HG03439 (cell line): ENCODE results near the gene ZNF578.
"Not testable (repeated sequence)": the region's sequence is repeated elsewhere in the genome, so short reads cannot be mapped to it uniquely, and the experiment has no call there.

Experiments used
- ATAC-seq: cut with Tn5 transposase; IDR thresholded peaks from one replicate; pipeline ENCODE4 v1.9.1; 2021; ENCODE audit warnings: mild to moderate bottlenecking, moderate library complexity; ENCODE audit not compliant: unreplicated experiment

The ZNF578 gene

DNA sequence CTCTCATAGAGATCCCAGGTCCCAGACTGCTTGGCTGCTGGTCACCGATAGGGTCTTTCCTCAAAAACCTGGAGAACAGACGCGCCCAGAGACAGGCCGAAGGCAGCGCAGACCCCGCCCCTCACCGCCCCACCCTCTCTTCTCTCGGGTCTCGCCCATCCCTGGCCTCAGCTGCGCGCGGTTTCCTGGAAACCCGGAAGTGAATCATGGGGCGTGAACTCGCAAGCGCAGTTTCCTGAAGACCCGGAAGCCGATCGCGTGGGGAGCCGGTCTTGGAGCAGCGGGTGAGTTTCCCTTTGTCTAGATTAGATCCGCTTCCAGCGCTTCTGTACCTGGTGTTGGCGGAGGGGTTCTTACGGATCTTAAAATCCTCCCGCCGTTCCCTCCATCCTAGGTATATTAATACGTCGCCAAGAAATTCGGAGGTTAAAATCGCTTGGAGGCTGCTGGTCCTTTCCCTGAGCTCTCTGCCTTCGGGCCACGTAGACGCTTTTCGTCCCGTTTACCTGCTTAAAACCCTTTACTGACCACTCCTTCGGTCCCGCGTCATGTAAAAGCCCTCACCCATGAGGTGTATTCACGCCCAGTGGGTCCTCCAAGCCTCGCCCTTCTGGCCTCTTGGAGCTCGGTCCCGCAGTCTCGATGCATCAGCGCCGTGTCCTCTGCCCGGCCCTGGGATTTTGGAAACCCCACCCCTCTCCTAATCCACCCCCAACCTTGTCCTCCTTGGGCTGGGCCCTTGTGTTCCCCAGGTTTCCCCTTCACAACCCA, at the start of gene ZNF578:
Gene ZNF578 (plus strand): TSS at position 230 of the 771 bp plus-strand sequence. CDS start 48,293 bp downstream, outside the sequence.
- no peak for ATAC-seq

DNA sequence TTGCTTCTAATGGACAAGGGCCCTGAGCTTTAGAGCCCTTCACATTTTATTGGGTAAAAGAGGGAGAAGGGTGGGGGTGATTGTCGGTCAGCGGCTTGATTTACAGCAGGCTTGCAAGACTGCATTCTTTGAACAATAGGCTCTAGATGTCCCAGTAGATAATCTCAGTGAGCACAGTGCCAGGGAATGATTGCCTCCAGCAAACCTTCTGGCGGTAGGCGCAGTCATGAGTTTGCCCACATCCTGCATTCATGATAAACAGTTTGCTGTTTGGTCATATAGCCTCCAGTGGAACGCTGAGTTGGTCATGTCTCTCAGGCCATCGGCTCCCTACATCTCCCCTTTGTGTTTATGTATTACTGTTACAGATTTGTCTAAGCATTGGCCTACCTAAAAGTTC, 43.1 kb upstream of the ZNF578 start:
- no peak for ATAC-seq

DNA sequence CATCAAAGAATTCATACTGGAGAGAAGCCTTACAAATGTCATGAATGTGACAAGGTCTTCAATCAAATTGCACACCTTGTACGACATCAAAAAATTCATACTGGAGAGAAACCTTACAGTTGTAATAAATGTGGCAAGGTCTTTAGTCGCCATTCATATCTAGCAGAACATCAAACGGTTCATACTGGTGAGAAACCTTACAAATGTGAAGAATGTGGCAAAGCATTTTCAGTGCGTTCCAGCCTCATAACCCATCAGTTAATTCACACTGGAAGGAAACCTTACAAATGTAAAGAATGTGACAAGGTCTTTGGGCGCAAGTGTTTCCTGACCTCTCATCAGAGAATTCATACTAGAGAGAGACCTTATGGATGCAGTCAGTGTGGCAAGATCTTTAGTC, 37.6 kb upstream of the ZNF578 start:
- no peak for ATAC-seq

DNA sequence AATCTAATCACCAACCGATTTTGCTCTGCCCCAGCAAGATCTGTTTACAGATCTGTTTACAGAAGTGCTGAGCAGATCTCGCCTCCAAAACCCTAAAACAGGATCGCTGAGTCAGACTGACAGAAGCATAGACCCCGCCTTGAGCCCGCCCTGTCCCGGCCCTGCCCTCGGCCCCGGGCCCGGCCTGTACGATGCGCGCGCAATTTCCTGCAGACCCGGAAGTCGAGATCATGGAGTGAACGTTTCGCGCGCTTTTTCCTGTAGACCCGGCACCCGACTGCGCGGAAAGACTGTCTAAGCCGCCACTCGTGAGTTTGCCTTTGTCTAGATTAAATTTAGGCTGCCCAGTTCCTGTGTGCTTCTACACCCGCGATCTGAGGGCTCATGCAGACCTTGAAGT, 24.4 kb upstream of the ZNF578 start, which contains the start of gene ZNF534:
Gene ZNF534 (plus strand): TSS at position 212 of the 400 bp plus-strand sequence. CDS start 2,327 bp downstream, outside the sequence.
- ATAC-seq = no peak

DNA sequence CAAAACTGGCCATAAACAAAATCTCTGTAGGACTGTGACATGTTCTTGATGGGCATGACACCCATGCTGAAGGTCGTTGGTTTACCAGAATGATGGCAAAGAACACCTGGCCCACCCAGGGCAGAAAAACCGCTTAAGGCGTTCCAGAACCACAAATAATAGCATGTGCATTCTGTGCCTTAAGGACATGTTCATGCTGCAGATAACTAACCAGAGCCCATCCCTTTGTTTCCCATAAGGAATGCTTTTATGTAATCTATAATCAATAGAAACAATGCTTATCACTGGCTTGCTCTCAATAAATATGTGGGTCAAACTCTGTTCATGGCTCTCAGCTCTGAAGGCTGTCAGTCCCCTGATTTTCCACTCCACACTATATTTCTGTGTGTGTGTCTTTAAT, 11.2 kb upstream of the ZNF578 start:
- no peak for ATAC-seq

DNA sequence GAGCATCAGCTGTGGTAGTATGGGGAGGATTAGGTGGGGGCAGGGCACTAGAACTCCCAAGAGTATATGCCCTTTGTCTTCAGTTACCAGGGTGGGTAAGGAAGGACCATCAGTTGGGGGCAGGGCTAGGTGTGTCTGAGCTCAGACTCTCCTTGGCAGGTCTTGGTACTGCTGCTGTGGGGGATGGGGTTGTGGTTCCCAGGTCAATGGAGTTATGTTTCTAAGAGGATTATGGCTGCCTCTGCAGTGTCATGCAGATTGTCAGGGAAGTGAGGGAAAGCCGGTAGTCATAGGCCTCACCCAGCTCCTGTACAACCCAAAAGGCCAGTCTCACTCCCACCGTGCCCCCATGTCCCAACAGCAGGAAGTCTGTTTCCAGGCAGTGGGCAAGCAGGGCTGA, 8.8 kb upstream of the ZNF578 start:
- ATAC-seq = no peak

DNA sequence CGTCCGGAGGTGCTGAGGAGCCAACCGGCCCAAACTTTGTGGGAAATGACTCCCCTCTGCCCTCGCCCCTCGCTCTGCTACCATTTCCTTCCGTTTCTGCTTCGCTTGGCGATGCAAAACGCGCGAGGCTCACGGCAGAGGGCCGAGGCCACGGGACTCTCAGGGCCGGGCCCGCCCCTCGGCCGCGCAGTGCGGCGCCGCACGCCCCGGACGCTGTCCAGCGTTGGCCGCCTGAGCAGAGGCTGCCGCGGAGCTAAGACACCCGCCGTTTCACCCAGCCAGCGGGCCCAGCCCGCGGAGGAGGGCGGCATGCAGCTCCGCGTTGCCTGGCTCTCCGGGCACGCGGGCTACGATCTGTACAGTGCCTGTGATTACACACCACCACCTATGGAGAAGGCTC, 2.1 kb upstream of the ZNF578 start:
- no peak for ATAC-seq

DNA sequence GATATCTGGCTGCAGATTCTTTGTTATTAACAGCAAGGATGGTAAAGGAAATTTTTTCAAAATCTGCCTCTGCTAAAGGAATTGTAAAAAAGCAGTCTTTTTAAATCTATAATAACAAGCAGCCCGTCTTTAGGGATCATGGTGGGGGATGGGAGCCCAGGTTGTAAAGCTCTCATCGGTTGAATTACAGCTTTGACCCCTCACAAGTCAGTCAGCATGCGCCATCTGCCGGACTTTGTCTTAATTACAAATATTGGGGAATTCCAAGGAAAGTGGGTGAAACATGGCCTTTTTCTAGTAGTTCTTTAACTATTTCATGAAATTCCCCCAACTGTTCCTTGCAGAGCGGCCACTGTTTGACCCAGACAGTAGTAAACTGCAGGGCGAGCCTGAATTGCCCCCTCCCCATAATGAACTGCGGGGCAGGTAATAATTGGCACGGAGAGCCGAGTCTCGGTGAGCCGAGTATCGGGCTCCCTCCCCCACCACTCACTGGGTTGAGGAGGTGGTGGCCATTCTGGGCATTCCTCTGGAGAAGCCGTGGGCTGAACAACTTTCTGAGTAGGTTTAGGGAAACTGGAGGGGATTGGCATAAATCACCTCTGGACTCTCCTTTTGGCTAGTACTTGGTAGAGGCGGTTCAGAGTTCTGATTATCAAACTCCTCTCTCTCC, 11.6 kb downstream of the ZNF578 start:
- no peak for ATAC-seq

DNA sequence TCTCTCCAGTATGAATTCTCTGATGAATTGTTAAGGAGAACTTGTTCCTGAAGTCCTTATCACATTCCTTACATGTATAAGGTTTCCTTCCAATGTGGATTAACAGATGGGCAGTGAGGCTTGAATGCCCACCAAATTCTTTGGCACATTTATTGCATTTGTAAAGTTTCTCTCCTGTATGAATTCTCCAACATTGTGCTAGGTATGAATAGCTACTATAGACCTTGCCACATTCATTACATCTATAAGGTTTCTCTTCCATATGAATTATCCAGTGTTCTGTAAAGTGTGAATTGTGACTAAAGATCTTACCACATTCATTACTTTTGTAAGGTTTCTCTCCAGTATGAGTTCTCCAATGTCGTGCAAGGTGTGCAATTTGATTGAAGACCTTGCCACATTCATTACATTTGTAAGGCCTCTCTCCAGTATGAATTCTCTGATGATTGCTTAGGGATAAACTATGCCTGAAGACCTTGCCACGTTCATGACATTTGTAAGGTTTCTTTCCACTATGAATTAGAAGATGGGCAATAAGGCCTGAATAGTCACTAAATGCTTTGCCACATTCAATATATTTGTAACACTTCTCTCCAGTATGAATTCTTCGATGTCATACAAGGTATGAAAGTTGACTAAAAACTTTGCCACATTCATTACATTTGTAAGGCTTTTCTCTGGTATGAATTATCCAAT, 20.4 kb downstream of the ZNF578 start:
- no peak for ATAC-seq

DNA sequence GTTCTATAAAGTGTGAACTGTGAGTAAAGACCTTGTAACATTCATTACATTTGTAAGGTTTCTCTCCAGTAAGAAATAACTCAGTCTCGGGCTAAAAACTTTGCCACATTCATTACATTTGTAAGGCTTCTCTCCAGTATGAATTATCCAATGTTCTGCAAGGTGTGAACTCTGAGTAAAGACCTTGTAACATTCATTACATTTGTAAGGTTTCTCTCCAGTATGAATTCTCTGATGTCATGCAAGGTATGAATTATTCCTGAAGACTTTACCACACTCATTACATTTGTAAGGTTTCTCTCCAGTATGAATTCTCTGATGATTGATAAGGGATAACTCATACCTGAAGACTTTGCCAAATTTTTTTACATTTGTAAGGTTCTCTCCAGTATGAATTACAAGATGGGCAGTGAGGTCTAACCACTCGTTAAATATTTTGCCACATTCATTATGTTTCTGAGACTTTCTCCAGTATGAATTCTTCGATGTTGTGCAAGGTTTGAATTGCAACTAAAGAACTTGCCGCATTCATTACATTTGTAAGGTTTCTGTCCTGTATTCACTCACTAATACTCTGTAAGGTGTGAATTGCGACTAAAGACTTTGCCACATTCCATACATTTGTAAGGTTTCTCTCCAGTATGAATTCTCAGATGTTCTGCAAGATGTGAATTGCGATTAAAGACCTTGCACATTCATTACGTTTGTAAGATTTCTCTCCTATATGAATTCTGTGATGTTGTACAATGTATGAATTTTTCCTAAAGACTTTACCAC, 21.2 kb downstream of the ZNF578 start:
- no peak for ATAC-seq

DNA sequence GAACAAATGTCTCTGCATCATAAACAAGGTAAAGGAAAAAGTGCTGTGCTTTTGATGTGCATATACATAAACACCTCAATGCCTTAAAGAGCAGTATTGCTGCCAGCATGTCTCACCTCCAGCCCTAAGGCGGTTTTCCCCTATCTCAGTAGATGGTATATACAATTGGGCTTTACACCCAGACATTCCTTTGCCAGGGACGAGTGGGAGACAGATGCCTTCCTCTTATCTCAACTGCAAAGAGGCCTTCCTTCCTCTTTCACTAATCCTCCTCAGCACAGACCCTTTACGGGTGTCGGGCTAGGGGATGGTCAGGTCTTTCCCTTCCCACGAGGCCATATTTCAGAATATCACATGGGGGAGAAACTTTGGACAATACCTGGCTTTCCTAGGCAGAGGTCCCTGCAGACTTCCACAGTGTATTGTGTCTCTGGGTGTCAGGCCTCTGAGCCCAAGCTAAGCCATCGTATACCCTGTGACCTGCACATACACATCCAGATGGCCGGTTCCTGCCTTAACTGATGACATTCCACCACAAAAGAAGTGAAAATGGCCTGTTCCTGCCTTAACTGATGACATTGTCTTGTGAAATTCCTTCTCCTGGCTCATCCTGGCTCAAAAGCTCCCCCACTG, 30.9 kb downstream of the ZNF578 start:
- ATAC-seq = not testable (repeated sequence)

DNA sequence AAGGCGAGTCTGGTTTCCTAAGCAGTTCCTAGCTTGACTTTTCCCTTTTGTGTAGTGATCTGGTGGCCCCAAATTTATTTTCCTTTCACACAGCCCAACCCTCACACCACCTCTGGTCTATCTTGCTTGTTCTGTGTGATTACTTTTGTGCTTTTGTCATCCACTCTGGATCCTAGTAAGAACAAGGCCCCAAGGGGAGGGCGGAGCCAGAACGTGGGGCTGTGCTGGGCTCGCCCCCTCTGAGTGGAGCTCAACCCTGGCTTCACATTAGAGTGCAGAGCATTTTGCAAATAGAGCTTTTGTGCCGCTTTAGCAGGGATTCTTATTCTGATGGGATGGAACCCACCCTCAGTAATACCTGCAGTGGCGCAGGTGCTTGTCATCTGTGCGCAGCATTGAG, 31.7 kb downstream of the ZNF578 start:
- not testable (repeated sequence) for ATAC-seq

DNA sequence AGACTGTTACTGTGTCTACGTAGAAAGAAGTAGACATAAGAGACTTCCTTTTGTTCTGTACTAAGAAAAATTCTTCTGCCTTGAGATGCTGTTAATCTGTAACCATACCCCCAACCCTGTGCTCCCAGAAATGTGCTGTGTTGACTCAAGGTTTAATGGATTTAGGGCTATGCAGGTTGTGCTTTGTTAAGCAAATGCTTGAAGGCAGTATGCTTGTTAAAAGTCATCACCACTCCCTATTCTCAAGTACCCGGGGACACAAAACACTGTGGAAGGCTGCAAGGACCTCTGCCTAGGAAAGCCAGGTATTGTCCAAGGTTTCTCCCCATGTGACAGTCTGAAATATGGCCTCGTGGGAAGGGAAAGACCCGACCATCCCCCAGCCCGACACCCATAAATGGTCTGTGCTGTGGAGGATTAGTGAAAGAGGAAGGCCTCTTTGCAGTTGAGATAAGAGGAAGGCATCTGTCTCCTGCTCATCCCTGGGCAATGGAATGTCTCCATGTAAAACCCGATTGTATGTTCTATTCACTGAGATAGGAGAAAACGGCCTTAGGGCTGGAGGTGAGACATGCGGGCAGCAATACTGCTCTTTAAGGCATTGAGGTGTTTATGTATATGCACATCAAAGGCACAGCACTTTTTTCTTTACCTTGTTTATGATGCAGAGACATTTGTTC, 32.3 kb downstream of the ZNF578 start:
- ATAC-seq = not testable (repeated sequence)

DNA sequence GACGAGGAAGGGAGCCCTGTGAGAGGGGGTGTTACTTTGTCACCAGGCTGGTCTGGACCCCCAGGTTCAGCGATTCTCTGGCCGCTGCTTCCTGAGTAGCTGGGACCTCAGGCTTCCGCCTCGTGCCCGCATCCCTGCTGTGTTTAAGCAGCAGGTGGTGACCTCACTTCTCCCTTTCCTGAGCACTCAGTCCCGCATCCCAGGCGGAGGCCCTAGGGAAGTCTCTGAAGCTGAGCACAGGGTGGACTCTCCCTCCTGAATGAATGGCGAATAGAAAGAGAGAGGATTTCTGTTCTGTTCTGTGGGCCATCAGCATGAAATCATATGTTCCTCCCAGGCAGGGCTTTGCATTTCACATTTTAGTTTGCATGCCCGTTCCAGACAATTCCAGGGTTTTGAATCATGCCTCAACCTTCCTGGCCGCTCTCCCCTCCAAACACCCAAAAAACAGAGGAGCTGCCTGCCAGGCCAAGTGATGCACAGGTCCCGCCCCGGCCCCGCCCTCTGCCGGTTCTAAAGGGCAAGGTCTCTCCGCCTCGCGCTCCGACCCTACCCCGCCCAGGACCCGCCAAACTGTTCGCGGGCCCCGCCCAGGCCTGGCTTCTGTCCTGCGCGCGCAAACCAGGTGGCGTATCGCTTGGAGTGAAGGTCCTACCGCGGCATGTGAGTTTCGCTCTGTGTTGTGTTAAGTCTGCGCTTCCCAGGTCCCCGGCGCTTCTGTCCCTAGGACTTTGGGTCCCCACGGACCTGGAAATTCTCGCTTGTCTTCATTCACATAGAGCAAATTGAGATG, 39.0 kb downstream of the ZNF578 start:
- ATAC-seq = no peak

DNA sequence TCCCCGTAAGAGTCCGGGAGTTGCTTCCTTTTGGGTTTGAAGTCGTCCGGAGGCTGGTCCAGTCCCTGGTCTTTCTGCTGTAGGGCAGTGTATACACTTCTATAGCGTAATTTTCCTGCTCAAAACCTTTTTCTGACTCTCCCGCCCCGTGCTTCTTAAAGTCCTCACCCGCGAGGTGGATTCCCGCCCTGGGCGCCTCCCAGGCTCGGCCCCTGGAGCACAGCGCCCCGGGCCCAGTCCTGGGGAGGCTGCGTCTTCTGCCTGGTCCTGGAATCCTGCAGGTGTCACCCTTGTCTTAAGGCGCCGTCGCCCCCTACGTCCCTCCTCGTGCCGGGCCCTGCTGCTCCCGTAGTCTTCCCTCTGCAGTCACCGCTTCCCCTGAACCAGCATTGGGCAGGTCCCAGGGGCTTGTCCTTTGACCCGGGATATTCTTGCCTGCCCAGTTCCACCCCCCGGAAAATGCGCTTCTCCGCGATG, 39.7 kb downstream of the ZNF578 start:
- no peak for ATAC-seq

DNA sequence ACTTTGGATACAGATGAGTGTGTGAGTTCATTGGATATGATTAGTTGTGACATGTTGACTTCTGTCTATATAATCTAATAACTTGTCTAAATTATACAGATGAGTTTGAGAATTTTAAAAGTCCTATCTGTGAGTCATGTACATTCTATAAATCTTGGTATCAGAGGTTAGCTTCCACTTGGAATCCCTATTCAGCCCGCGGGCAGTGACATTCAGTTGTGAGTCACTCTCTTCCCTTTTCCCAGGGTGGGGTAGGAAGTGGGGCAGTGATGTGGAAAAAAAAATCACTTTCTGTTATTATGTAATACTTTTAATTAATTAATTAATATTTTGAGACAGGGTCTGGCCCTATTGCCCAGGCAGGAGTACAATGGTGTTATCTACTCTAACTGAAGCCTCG, 41.2 kb downstream of the ZNF578 start:
- no peak for ATAC-seq

DNA sequence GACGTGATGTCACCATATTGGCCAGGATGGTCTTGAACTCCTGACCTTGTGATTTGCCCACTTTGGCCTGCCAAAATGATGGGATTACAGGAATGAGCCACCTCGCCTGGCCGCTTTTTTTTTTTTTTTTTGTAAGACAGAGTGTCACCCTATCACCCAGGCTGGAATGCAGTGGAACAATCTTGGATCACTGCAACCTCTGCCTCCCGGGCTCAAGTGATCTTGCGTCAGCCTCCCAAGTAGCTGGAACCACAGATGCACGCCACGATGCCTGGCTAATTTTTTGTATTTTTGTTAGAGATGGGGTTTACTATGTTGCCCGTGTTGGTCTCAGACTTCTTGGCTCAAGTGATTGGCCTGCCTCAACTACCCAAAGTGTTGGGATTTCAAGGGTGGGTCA, 45.2 kb downstream of the ZNF578 start:
- no peak for ATAC-seq

DNA sequence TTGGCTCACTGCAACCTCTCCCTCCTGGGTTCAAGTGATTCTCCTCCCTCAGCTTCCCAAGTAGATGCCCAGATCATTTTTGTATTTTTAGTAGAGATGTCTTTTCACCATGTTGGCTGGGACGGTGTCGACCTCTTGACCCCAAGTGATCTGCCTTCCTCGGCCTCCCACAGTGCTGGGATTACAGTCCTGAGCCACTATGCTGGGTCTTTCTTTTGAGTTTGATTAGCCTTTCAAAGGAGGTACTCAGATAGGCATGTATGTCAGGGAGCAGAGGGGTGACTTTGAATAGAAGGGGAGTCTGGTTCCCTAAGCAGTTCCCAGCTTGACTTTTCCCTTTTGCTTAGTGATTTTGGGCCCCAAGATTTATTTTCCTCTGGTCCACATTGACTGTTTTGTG, 47.1 kb downstream of the ZNF578 start:
- ATAC-seq = not testable (repeated sequence)

DNA sequence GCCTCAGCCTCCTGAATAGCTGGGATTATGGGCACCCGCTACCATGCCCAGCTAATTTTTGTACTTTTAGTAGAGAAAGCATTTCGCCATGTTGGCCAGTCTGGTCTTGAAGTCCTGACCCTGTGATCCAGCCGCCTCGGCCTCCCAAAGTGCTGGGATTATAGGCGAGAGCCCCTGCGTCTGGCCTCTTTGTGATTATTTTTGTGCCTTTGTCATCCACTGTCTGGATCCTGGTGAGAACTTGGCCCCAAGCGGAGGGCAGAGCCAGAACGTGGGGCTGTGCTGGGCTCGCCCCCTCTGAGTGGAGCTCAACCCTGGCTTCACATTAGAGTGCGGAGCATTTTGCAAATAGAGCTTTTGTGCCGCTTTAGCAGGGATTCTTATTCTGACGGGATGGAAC, 47.6 kb downstream of the ZNF578 start:
- not testable (repeated sequence) for ATAC-seq
